Activated CD4-positive, alpha-beta T cell treated with anti-CD3 and anti-CD28 coated beads for 4 hours (primary cell): ENCODE results near the gene RNF125.
A peak's percentile ranks its signal among the peaks of the same experiment; 100 is the strongest.
"Not testable (repeated sequence)": the region's sequence is repeated elsewhere in the genome, so short reads cannot be mapped to it uniquely, and the experiment has no call there.

Experiments used
- DNase-seq, 2 donors: peaks; one replicate each; pipeline ENCODE4 v3.0.0-alpha.2; 2020

Gene RNF125

GRCh38 chr18:32026491-32027086 is 8.0 kb downstream of the RNF125 start:
- DNase-seq, result no peak

- no peak for DNase-seq
Observed at GRCh38 chr18:32029558-32029957, 10.9 kb downstream of the RNF125 start.

- no peak for DNase-seq
Observed at GRCh38 chr18:32032609-32033008, 14.0 kb downstream of the RNF125 start.

GRCh38 chr18:32036506-32037180 is 18.0 kb downstream of the RNF125 start:
- DNase-seq, result no peak

GRCh38 chr18:32037616-32038015 is 19.0 kb downstream of the RNF125 start:
- no peak for DNase-seq

GRCh38 chr18:32040936-32041335 is 22.3 kb downstream of the RNF125 start:
- peak; percentile 37 to 39 for DNase-seq

- no peak for DNase-seq
Observed at GRCh38 chr18:32042337-32042736, 23.7 kb downstream of the RNF125 start.

GRCh38 chr18:32048507-32049091 is 30.0 kb downstream of the RNF125 start:
- DNase-seq, result no peak

- DNase-seq, result peak; percentile 19 to 42
Observed at GRCh38 chr18:32049393-32050171, 31.0 kb downstream of the RNF125 start.

- DNase-seq, result no peak
Observed at GRCh38 chr18:32056613-32057358, 38.2 kb downstream of the RNF125 start.

- no peak for DNase-seq
Observed at GRCh38 chr18:32057624-32058165, 39.1 kb downstream of the RNF125 start.

GRCh38 chr18:32060026-32060425 is 41.4 kb downstream of the RNF125 start:
- DNase-seq, result no peak

GRCh38 chr18:32067375-32068167 is 48.9 kb downstream of the RNF125 start:
- DNase-seq, result no peak

- DNase-seq, result peak in 1 of 2 donors; percentile 20
Observed at GRCh38 chr18:32072321-32072720, 53.7 kb downstream of the RNF125 start.

- DNase-seq, result no peak
Observed at GRCh38 chr18:32074206-32074605, 55.6 kb downstream of the RNF125 start.

- DNase-seq, result no peak
Observed at GRCh38 chr18:32078845-32079244, 60.2 kb downstream of the RNF125 start.

- no peak for DNase-seq
Observed at GRCh38 chr18:32081881-32082280, 63.3 kb downstream of the RNF125 start.

GRCh38 chr18:32083781-32084180 is 65.2 kb downstream of the RNF125 start:
- DNase-seq, result no peak

- DNase-seq, result no peak
Observed at GRCh38 chr18:32086881-32087280, 68.3 kb downstream of the RNF125 start.

GRCh38 chr18:32090831-32091230 is 72.2 kb downstream of the RNF125 start:
- DNase-seq, result not testable (repeated sequence)

GRCh38 chr18:32091325-32091723 is 72.7 kb downstream of the RNF125 start:
- no peak for DNase-seq
